SK-N-MC (cell line): ENCODE data around the gene NDUFA1.

Source experiments
- EZH2 ChIP-seq: fragments of 200-600 bp; sonication (generic); IDR thresholded peaks from one replicate; pipeline ENCODE4 v1.6.1; 2017; ENCODE audit warnings: antibody characterized with exemption
- POLR2AphosphoS5 ChIP-seq: IDR thresholded peaks from 2 replicates; pipeline ENCODE4 v1.6.1; 2012; ENCODE audit warnings: mild to moderate bottlenecking, low read depth, low read length, borderline replicate concordance

DNA sequence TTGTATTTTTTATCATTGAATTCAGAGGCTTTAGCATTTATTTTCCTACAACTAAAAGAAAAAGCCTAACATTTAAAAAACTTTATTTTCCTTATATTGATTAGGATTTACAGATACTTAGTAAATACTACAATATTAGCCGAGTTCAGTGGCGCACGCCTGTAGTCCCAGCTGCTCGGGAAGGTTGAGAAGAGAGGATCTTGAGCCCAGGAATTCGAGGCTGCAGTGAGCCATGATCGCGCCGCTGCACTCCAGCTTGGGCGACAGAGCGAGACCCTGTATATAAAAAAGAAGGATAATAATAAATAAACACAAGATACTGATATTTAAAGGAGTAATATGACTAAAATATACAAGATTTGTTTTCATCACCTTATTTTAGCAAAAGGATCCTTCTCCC lies 18.2 kb upstream of the NDUFA1 start:
- TF ChIP-seq POLR2AphosphoS5 (no peak), EZH2 (no peak)
